ENCODE measurements around the gene PLCXD3. TPM values are rescaled to one million over a fixed set of nuclear protein-coding genes. Genes with fewer than 3 reads are reported as not detected.

Gene PLCXD3
- total RNA-seq, 2 donors from 2014 or later, result 44.5 to 68.3 TPM

DNA sequence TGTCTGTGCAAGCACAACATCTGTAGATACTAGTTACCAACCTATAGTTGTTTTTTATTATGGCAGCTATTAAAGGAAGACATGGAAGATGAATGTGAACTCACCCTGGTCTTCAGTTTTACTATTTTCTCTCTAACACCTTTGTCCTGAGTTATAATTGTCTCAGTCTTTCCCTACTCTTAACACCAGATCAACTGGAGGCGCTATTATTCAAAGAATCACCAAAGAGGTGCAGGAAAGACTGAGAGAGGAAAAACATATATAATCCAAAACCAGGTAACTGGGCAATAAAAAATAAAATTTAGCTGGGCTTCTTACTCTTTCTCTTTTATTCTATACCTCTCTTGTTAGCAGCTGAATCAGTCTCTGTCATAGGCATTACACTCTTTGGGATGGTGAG, 162.8 kb downstream of the PLCXD3 start:
- no peak for DNase-seq (ENCODE audit: low spot score)
- H3K4me1 ChIP-seq, result peaks cover 0 to 47% of the 10 kb centered on the region in 2 donors
- peak overlapping the region in 1 of 2 donors; percentile 18 for H3K27ac ChIP-seq
- TF ChIP-seq, protein P1, sequence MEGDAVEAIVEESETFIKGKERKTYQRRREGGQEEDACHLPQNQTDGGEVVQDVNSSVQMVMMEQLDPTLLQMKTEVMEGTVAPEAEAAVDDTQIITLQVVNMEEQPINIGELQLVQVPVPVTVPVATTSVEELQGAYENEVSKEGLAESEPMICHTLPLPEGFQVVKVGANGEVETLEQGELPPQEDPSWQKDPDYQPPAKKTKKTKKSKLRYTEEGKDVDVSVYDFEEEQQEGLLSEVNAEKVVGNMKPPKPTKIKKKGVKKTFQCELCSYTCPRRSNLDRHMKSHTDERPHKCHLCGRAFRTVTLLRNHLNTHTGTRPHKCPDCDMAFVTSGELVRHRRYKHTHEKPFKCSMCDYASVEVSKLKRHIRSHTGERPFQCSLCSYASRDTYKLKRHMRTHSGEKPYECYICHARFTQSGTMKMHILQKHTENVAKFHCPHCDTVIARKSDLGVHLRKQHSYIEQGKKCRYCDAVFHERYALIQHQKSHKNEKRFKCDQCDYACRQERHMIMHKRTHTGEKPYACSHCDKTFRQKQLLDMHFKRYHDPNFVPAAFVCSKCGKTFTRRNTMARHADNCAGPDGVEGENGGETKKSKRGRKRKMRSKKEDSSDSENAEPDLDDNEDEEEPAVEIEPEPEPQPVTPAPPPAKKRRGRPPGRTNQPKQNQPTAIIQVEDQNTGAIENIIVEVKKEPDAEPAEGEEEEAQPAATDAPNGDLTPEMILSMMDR (IDR thresholded peaks at IDR 0.05), result no peak
- H3K27me3 ChIP-seq, result no peaks in the 10 kb centered on the region
- no peak overlapping the region for H3K4me3 ChIP-seq
- H3K9me3 ChIP-seq, result no peaks in the 10 kb centered on the region
- no peaks in the 10 kb centered on the region for H3K36me3 ChIP-seq

DNA sequence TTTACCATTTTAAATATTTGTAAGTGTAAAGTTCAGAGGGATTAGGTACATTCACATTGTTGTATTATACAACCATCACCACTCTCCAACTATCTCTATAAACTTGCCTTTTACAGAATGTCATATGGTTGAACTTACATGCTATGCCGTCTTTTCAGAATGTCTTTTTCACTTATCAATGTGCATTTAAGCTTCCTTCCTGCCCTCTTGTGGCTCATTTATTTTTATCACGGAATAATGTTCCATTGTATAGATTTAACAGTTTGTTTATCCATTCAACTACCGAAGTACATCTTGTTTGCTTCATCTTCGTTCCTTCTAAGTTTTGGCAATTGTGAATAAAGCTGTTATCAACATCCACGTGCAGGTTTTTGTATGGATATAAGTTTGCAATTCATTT, 163.8 kb downstream of the PLCXD3 start:
- TF ChIP-seq, protein P1 (IDR thresholded peaks at IDR 0.05), result no peak
- H3K27me3 ChIP-seq, result no peaks in the 10 kb centered on the region
- peaks cover 0 to 47% of the 10 kb centered on the region in 2 donors for H3K4me1 ChIP-seq
- no peak overlapping the region for H3K4me3 ChIP-seq
- H3K36me3 ChIP-seq, result no peaks in the 10 kb centered on the region
- no peak for DNase-seq (ENCODE audit: low spot score)
- no peaks in the 10 kb centered on the region for H3K9me3 ChIP-seq
- peak overlapping the region in 1 of 2 donors; percentile 18 for H3K27ac ChIP-seq

DNA sequence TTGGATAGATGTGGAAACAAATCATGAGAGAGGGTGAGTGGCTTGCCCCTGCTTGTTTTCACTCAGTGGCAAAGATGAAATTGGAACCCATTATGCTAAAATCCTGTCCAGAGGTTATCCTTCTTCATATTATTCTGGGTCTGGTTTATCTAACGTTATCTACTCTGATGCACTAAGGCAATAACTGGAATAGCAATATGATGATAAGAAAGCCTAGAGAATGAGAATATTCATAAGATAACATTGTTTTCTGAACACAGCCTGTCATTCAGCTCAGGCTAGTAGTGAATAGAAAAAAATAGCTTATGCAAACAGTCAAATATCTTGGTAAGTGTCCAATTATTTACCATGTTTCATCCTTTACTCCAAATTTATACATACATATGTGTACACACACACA, 165.1 kb downstream of the PLCXD3 start:
- Histone ChIP-seq H3K4me1 (peaks cover 0 to 47% of the 10 kb centered on the region in 2 donors), H3K27ac (peak overlapping the region in 1 of 2 donors; percentile 25), H3K4me3 (no peak overlapping the region), H3K9me3 (no peaks in the 10 kb centered on the region), H3K27me3 (no peaks in the 10 kb centered on the region), H3K36me3 (no peaks in the 10 kb centered on the region)
- TF ChIP-seq, protein P1 (IDR thresholded peaks at IDR 0.05), result no peak
- DNase-seq (ENCODE audit: low spot score), result no peak

DNA sequence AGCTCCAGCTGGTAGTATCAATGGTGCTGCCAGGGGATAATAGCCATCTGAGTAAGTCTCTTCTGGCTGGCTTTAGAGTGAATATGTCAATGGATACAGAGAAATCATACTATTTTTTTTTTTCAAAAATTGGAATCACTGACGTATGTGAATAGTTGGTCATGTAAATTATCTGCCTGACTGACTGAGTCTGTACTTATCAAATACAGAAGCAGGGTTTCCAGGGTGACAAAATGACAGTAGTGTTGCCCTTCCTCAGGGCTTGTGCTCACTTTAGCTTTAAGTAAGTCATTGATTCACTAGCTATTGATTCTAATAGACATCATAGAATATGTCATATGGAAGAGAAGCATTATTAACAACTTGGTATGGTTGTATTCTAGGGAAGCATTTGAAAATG, 171.1 kb downstream of the PLCXD3 start:
- H3K27ac ChIP-seq, result peak overlapping the region in 1 of 2 donors; percentile 24
- H3K27me3 ChIP-seq, result no peaks in the 10 kb centered on the region
- TF ChIP-seq, protein P1 (IDR thresholded peaks at IDR 0.05), result no peak
- DNase-seq (ENCODE audit: low spot score), result no peak
- no peaks in the 10 kb centered on the region for H3K9me3 ChIP-seq
- H3K4me1 ChIP-seq, result peaks cover 0 to 28% of the 10 kb centered on the region in 2 donors
- no peaks in the 10 kb centered on the region for H3K36me3 ChIP-seq
- H3K4me3 ChIP-seq, result no peak overlapping the region

DNA sequence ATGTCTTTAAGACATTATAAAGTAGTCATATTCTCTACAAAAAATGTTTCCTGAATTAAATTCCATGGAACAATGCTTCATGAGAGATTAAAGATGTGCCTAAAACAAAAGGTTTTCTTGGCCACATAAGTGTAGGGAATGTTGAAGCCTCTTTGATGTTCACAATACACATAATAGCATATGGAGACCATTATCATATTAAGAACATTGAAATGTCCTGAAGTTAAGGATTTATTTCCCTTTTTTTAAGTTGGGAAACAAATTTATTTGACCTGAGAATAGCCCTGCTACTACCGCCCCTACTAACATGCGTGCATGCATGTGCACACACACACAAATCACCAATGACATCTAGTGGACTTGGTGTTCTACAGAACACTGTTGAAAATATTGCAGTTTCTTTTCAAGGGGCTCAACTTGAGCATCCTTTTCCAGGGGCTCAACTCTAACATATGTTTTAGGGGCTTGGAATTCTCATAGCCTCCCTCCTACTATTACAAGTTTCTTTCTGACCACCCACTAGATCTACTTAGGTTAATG, 172.2 kb downstream of the PLCXD3 start:
- peaks cover 0 to 29% of the 10 kb centered on the region in 2 donors for H3K4me1 ChIP-seq

More for the DNA sequence above, 172.2 kb downstream of the PLCXD3 start:
- H3K9me3 ChIP-seq, result no peaks in the 10 kb centered on the region
- peak overlapping the region in 1 of 2 donors; percentile 4 for H3K27ac ChIP-seq
- DNase-seq (ENCODE audit: low spot score), result no peak
- H3K36me3 ChIP-seq, result no peaks in the 10 kb centered on the region
- no peaks in the 10 kb centered on the region for H3K27me3 ChIP-seq
- TF ChIP-seq, protein P1 (IDR thresholded peaks at IDR 0.05), result no peak
- H3K4me3 ChIP-seq, result no peak overlapping the region

All from right atrium auricular region (tissue), 2 donors.